Peyer's patch (tissue), 4 donors: ENCODE results near the gene KLF11. TPM values are rescaled to one million over a fixed set of nuclear protein-coding genes. Genes with fewer than 3 reads are reported as not detected.

Experiments used
- DNase-seq, 3 donors: peaks; one replicate each; pipeline ENCODE4 v3.0.0-alpha.2; 2017 to 2019
- H3K27ac ChIP-seq, 4 donors: fragments of 200-600 bp; sonication (generic); one replicate each; pipeline ENCODE4 v1.5.1; 2016 to 2019
- H3K27me3 ChIP-seq, 2 donors: fragments of 200-600 bp; sonication (generic); one replicate each; pipeline ENCODE4 v1.5.1; 2019
- H3K36me3 ChIP-seq, 3 donors: fragments of 200-600 bp; sonication (generic); one replicate each; pipeline ENCODE4 v1.5.1; 2016 to 2019
- H3K4me1 ChIP-seq, 4 donors: fragments of 200-600 bp; sonication (generic); one replicate each; pipeline ENCODE4 v1.5.1; 2016 to 2019
- H3K4me3 ChIP-seq, 4 donors: fragments of 200-600 bp; sonication (generic); 1 replicate in 3 of 4; 2 replicates in 1 of 4; pipeline ENCODE4 v1.5.1; 2016 to 2019; ENCODE audit warnings: mild to moderate bottlenecking in 1 of 4
- H3K9me3 ChIP-seq, 4 donors: fragments of 200-600 bp; sonication (generic); one replicate each; pipeline ENCODE4 v1.5.1; 2016 to 2019; ENCODE audit warnings: mild to moderate bottlenecking in 1 of 4
- CTCF ChIP-seq, 6 experiments: fragments of 450-650 bp in 4 of 6; fragments of 200-600 bp in 2 of 6; sonication (generic) in 1 of 6; IDR thresholded peaks; one replicate each; pipeline ENCODE4 v1.5.1; 2017 to 2019; ENCODE audit warnings: antibody characterized with exemption in 6 of 6, mild to moderate bottlenecking in 3 of 6, moderate library complexity in 1 of 6
- POLR2A ChIP-seq, 2 donors: fragments of 450-650 bp; IDR thresholded peaks; one replicate each; pipeline ENCODE4 v1.5.1; 2017; ENCODE audit warnings: antibody characterized with exemption in 2 of 2, mild to moderate bottlenecking in 2 of 2, moderate library complexity in 2 of 2
- total RNA-seq, 4 donors: library from RNA; depleted of rRNA; stranded (reverse); fragments of >200 nt; gene quantifications; one replicate each; pipeline ENCODE4 v1.1.0, GENCODE V29; 2016

Gene KLF11
- total RNA-seq, 4 donors from 2014 or later, result 4.0 to 17.3 (median 11.5) TPM

GRCh38 chr2:10075571-10076209 lies 32.3 kb downstream of the KLF11 start:
- H3K27ac ChIP-seq, result no peak overlapping the region
- H3K4me3 ChIP-seq, result no peak overlapping the region
- no peaks in the 10 kb centered on the region for H3K36me3 ChIP-seq
- H3K27me3 ChIP-seq, result peaks cover 0 to 13% of the 10 kb centered on the region in 2 donors
- H3K4me1 ChIP-seq, result peaks cover 0 to 19% (median 7%) of the 10 kb centered on the region in 4 donors
- H3K9me3 ChIP-seq, result no peaks in the 10 kb centered on the region
- DNase-seq, result no peak
- TF ChIP-seq POLR2A (IDR thresholded peaks at IDR 0.05) (no peak), CTCF (IDR thresholded peaks at IDR 0.05) (no peak)

- DNase-seq, result no peak
- TF ChIP-seq CTCF (IDR thresholded peaks at IDR 0.05) (no peak), POLR2A (IDR thresholded peaks at IDR 0.05) (no peak)
Measured at GRCh38 chr2:10076511-10076910, 33.2 kb downstream of the KLF11 start.

GRCh38 chr2:10076988-10077527 lies 33.7 kb downstream of the KLF11 start:
- H3K27ac ChIP-seq, result no peak overlapping the region

More at GRCh38 chr2:10076511-10076910, 33.2 kb downstream of the KLF11 start:
- Histone ChIP-seq H3K27me3 (peaks cover 0 to 17% of the 10 kb centered on the region in 2 donors), H3K36me3 (no peaks in the 10 kb centered on the region), H3K4me3 (no peak overlapping the region), H3K4me1 (peaks cover 0 to 23% (median 11%) of the 10 kb centered on the region in 4 donors), H3K9me3 (no peaks in the 10 kb centered on the region), H3K27ac (no peak overlapping the region)

GRCh38 chr2:10078001-10078400 lies 34.7 kb downstream of the KLF11 start:
- peaks cover 0 to 17% of the 10 kb centered on the region in 2 donors for H3K27me3 ChIP-seq

More at GRCh38 chr2:10076988-10077527, 33.7 kb downstream of the KLF11 start:
- no peak for DNase-seq
- TF ChIP-seq CTCF (IDR thresholded peaks at IDR 0.05) (no peak), POLR2A (IDR thresholded peaks at IDR 0.05) (no peak)
- H3K36me3 ChIP-seq, result no peaks in the 10 kb centered on the region
- H3K27me3 ChIP-seq, result peaks cover 0 to 17% of the 10 kb centered on the region in 2 donors
- no peak overlapping the region for H3K4me3 ChIP-seq
- H3K4me1 ChIP-seq, result peaks cover 0 to 23% (median 11%) of the 10 kb centered on the region in 4 donors
- no peaks in the 10 kb centered on the region for H3K9me3 ChIP-seq

GRCh38 chr2:10078704-10079265 lies 35.4 kb downstream of the KLF11 start:
- Histone ChIP-seq H3K27ac (peak overlapping the region in 3 of 4 donors; percentile 74 to 78 (median 74)), H3K36me3 (no peaks in the 10 kb centered on the region), H3K4me1 (peaks cover 0 to 23% (median 11%) of the 10 kb centered on the region in 4 donors), H3K4me3 (peak overlapping the region; percentile 37 to 66 (median 51)), H3K27me3 (peaks cover 0 to 23% of the 10 kb centered on the region in 2 donors), H3K9me3 (no peaks in the 10 kb centered on the region)
- no peak for DNase-seq
- TF ChIP-seq CTCF (IDR thresholded peaks at IDR 0.05) (no peak), POLR2A (IDR thresholded peaks at IDR 0.05) (no peak)

More at GRCh38 chr2:10078001-10078400, 34.7 kb downstream of the KLF11 start:
- Histone ChIP-seq H3K4me3 (no peak overlapping the region), H3K27ac (no peak overlapping the region), H3K4me1 (peaks cover 0 to 23% (median 11%) of the 10 kb centered on the region in 4 donors), H3K9me3 (no peaks in the 10 kb centered on the region), H3K36me3 (no peaks in the 10 kb centered on the region)
- DNase-seq, result no peak
- TF ChIP-seq POLR2A (IDR thresholded peaks at IDR 0.05), result no peak
- TF ChIP-seq CTCF (IDR thresholded peaks at IDR 0.05), result no peak
